Lower leg skin (tissue), 3 donors: Measurements from ENCODE around the gene MTA1.

ENCODE experiments used
- CTCF ChIP-seq, 3 donors: fragments of 450-650 bp; IDR thresholded peaks; one replicate each; pipeline ENCODE4 v1.5.1; 2016; ENCODE audit warnings: antibody characterized with exemption in 3 of 3, mild to moderate bottlenecking in 3 of 3, moderate library complexity in 2 of 3
- POLR2A ChIP-seq, 2 donors: fragments of 450-650 bp; IDR thresholded peaks; one replicate each; pipeline ENCODE4 v1.6.1; 2016 to 2017; ENCODE audit warnings: antibody characterized with exemption in 2 of 2, mild to moderate bottlenecking in 1 of 2, moderate library complexity in 1 of 2

DNA sequence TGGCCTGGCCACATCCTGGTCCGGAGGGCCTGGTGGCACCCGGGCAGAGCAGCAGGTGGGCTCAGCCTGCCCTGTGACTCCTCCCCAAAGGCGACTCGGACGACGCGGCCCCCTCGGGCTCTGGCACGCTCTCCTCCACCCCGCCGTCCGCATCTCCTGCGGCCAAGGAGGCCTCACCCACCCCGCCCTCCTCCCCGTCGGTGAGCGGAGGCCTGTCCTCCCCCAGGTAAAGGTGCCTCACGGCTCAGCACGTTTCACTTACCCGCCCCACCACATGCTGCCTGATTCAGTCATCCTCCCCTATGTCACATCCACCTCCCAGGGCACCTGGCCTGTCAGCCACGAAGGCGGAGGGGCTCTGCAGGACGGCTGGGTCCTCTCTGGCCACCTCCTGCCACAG is 28.1 kb upstream of the MTA1 start:
- no peak for TF ChIP-seq CTCF (IDR thresholded peaks at IDR 0.05)
- no peak for TF ChIP-seq POLR2A (IDR thresholded peaks at IDR 0.05)
